Effector memory CD4-positive, alpha-beta T cell (primary cell): ENCODE results near the gene WDFY1.

Experiments
- DNase-seq, 3 donors: peaks; one replicate each; pipeline ENCODE4 v3.0.0-alpha.2; 2020
- H3K27ac ChIP-seq: 2 replicates; pipeline ENCODE4 v1.7.0; 2013; ENCODE audit warnings: mild to moderate bottlenecking, low read length, moderate library complexity; ENCODE audit not compliant: insufficient read depth, poor library complexity, severe bottlenecking
- H3K27me3 ChIP-seq: replicated peaks from 2 replicates; pipeline ENCODE4 v1.7.0; 2013; ENCODE audit warnings: mild to moderate bottlenecking, low read length; ENCODE audit not compliant: insufficient read depth, control insufficient read depth, poor library complexity, severe bottlenecking
- H3K36me3 ChIP-seq: 2 replicates; pipeline ENCODE4 v1.7.0; 2013; ENCODE audit warnings: mild to moderate bottlenecking, low read length, moderate library complexity; ENCODE audit not compliant: control insufficient read depth, insufficient read depth
- H3K4me1 ChIP-seq: 2 replicates; pipeline ENCODE4 v1.7.0; 2013; ENCODE audit warnings: low read length, mild to moderate bottlenecking; ENCODE audit not compliant: control insufficient read depth, insufficient read depth, poor library complexity, severe bottlenecking
- H3K4me3 ChIP-seq: 2 replicates; pipeline ENCODE4 v1.7.0; 2013; ENCODE audit warnings: low read length, low read depth, mild to moderate bottlenecking; ENCODE audit not compliant: insufficient read depth, poor library complexity, severe bottlenecking
- H3K9me3 ChIP-seq: 2 replicates; pipeline ENCODE4 v1.7.0; 2013; ENCODE audit warnings: mild to moderate bottlenecking, low read length, moderate library complexity; ENCODE audit not compliant: control insufficient read depth

Gene WDFY1

DNA sequence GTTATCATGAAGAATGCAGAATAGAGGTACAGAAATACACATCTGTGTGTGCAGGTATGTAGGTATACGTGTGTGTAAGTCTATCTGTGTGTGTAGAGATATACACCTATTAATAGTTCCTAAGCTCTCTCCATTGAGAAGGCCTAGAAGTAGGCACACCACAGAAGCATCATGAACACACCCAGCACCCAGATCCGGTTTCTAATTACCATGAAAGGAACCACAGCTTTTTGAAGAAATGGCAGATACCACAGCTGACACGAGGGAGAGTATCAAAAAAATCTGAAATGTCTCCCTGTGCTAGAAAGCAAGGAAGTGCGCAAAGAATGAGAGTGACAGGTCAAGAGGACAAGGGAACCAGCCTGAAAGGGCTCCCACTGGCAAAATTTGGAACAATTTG is 80.0 kb downstream of the WDFY1 start:
- H3K27me3 ChIP-seq: no peaks in the 10 kb centered on the region
- H3K9me3 ChIP-seq: no peaks in the 10 kb centered on the region
- DNase-seq: peak in 1 of 3 donors; percentile 11
- H3K27ac ChIP-seq: no peak overlapping the region
- no peaks in the 10 kb centered on the region for H3K36me3 ChIP-seq
- H3K4me3 ChIP-seq: no peak overlapping the region
- H3K4me1 ChIP-seq: peaks cover 6% of the 10 kb centered on the region

DNA sequence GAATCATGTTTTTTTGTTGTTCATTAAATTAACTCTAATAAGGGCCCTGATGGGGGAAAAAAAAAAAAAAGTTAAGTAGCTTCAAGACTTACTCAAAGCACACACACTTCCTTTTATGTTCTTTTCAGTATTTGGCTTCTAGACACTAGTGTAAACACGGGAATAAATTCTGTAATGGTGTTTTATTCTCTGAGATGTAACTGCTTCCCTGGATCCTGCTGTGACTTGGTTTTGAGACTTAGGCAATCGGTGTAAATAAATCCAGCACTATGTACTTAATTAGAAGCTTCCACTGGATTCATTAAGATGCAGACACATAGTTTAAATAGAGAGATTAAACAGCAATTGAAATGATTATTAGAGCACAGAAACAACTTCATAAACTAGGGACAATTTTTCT is 81.6 kb downstream of the WDFY1 start:
- Histone ChIP-seq H3K27ac (no peak overlapping the region), H3K9me3 (no peaks in the 10 kb centered on the region), H3K27me3 (no peaks in the 10 kb centered on the region), H3K4me1 (peaks cover 6% of the 10 kb centered on the region), H3K4me3 (no peak overlapping the region), H3K36me3 (no peaks in the 10 kb centered on the region)
- no peak for DNase-seq

DNA sequence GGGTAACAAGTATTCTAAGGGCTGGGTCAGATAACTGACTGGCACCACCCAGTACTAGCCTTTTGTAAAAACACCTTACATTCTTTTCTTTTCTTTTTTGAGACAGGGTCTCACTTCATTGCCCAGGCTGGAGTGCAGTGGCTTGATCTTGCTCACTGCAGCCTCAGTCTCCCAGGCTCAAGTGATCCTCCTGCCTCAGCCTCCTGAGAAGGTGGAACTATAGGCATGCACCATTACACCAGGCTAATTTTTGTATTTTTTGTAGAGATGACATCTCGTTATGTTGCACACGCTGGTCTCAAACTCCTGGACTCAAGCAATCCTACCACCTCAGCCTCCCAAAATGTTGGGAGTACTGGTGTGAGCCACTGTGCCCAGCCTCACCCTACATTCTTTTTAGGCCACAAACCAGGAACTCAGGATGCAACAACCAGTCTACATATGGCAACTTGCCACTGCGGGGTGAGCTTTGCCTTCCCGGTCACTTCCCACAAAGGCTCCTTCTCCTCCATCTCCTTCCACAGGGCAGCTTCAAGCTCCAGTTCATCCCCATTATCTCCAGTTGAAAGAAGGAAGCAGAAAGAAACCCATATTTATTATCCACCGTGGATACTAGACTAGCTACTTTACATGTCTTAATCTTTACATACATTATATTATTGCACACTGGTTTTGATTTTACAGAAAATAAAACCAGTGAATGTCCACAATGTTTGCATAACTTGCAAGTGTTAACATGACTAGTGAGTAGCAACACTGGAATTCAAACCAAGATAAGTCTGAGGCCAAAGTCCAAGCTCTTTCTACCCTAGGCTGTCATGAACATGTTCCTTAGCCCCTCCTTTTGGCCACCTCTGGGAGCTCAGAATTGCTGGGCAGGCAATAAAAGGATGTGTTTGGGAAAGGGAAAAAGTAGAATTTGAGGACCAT is 84.1 kb downstream of the WDFY1 start:
- H3K36me3 ChIP-seq: no peaks in the 10 kb centered on the region
- H3K4me3 ChIP-seq: no peak overlapping the region
- H3K27me3 ChIP-seq: no peaks in the 10 kb centered on the region
- no peak for DNase-seq
- H3K4me1 ChIP-seq: peaks cover 6% of the 10 kb centered on the region
- no peak overlapping the region for H3K27ac ChIP-seq
- H3K9me3 ChIP-seq: no peaks in the 10 kb centered on the region

DNA sequence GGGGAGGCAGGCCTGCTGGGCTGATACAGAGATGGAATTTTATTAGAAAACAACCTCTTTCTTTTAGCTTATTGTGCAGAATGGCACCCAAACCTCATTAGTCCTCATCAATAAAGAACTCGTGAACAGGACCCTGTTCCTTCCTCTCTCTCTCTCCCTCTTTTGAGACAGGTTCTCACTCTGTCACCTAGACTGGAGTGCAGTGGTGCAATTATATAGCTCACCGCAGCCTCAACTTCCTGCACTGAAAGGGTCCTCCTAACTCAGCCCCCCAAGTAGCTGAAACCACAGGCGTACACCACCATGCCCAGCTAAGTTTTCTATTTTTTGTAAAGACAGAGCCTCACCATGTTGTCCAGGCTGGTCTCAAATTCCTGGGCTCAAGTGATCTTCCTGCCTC is 86.1 kb downstream of the WDFY1 start:
- Histone ChIP-seq H3K9me3 (no peaks in the 10 kb centered on the region), H3K36me3 (no peaks in the 10 kb centered on the region), H3K4me3 (no peak overlapping the region), H3K27ac (no peak overlapping the region), H3K27me3 (no peaks in the 10 kb centered on the region), H3K4me1 (no peaks in the 10 kb centered on the region)
- DNase-seq: no peak

DNA sequence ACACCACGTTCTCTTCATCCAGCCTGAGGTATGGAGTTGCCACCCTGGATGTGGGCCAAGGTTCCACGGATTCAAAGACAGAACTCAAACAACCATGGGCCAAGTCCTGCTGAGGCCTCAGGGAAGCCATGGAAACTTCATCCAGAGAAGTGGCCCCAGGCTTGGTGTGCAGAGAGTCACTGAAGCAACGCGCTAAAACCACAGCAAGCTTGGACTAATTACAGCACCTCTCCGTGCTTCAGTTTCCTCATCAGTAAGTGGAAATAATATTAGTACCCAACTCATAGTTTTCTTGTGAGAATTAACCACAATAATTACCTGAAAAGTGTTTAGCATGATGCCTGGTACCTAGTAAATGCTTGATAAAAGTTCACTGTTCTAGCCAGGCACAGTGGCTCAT is 88.6 kb downstream of the WDFY1 start:
- Histone ChIP-seq H3K36me3 (no peaks in the 10 kb centered on the region), H3K27me3 (no peaks in the 10 kb centered on the region), H3K4me1 (no peaks in the 10 kb centered on the region), H3K27ac (no peak overlapping the region), H3K4me3 (no peak overlapping the region), H3K9me3 (no peaks in the 10 kb centered on the region)
- DNase-seq: no peak

DNA sequence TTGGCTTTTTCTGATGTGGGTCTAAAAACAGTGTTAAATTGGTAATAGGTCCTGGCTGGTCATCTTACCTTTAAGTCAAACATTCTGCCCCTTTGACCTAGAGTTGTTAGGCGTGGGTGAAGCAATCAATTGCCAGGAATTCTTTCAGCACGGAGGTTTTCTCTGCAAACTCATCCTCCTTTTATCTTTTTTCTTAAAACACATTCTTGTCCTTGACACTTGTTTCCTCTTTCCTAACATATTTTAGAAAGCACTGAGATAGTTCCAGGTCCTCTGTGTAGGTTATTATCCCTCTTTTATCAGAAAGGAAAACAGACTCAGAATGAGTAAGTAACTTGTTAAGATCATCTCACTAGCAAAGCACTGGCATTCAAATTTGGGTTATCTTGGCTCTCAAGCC is 89.1 kb downstream of the WDFY1 start:
- no peak for DNase-seq
- no peaks in the 10 kb centered on the region for H3K4me1 ChIP-seq
- no peaks in the 10 kb centered on the region for H3K9me3 ChIP-seq
- no peak overlapping the region for H3K4me3 ChIP-seq
- H3K36me3 ChIP-seq: no peaks in the 10 kb centered on the region
- no peak overlapping the region for H3K27ac ChIP-seq
- no peaks in the 10 kb centered on the region for H3K27me3 ChIP-seq

DNA sequence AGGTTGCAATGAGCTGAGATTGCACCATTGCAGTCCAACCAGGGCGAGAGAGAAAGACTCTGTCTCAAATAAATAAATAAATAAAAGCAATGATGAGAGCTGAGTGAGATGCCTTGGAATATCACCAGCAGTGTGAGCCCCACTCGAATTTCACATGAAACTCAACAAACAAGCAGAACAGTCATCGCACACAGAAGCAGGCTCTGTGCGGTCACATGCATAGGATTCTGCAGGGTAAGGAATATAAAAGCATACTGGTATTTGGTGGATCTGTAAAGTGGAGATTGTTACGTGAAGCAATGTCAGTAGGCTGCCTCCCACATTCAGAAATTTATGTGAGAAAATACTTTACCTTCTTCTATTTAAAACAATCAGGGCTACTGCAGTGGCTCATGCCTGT is 89.7 kb downstream of the WDFY1 start:
- Histone ChIP-seq H3K4me3 (no peak overlapping the region), H3K36me3 (no peaks in the 10 kb centered on the region), H3K4me1 (no peaks in the 10 kb centered on the region), H3K27me3 (no peaks in the 10 kb centered on the region), H3K9me3 (no peaks in the 10 kb centered on the region), H3K27ac (no peak overlapping the region)
- no peak for DNase-seq

DNA sequence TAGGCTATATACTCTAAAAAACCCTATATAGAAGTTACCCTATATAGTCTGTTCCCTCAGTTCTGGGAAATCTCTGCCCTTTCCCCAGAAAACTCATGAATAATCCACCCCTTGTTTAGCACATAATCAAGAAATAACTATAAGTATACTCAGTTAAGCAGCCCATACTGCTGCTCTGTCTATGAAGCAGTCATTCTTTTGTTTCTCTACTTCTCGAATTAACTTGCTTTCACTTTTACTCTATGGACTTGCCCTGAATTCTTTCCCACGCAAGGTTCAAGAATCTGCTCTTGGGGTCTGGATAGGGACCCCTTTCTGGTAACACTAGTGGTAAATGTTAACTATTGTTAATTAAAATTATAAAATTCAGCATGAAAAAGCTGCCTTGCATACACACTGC is 90.4 kb downstream of the WDFY1 start:
- no peaks in the 10 kb centered on the region for H3K36me3 ChIP-seq
- no peak overlapping the region for H3K4me3 ChIP-seq
- H3K9me3 ChIP-seq: no peaks in the 10 kb centered on the region
- no peak for DNase-seq
- H3K4me1 ChIP-seq: no peaks in the 10 kb centered on the region
- no peaks in the 10 kb centered on the region for H3K27me3 ChIP-seq
- no peak overlapping the region for H3K27ac ChIP-seq

DNA sequence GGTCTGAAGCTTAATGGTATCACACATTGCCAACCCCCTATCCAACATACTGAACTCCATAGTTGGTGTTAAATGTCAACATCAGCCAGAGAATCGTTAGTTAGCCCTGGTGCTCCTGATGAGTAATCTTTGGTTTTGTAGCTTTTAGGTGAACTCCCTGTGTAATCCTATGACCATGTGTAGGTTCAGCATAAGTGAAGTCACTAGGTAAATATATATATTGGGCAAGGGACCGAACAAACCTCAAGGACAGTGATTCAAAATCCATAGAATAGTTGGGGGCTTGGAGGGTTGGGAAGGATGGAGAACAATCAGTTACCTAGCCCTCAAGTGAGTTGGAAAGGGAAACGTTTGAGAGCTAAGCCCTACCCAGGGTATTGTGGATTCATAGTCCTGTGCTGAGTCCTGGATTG is 91.7 kb downstream of the WDFY1 start:
- no peak for DNase-seq
- no peaks in the 10 kb centered on the region for H3K36me3 ChIP-seq
- no peak overlapping the region for H3K27ac ChIP-seq
- no peaks in the 10 kb centered on the region for H3K27me3 ChIP-seq
- no peaks in the 10 kb centered on the region for H3K4me1 ChIP-seq
- no peaks in the 10 kb centered on the region for H3K9me3 ChIP-seq
- H3K4me3 ChIP-seq: no peak overlapping the region

DNA sequence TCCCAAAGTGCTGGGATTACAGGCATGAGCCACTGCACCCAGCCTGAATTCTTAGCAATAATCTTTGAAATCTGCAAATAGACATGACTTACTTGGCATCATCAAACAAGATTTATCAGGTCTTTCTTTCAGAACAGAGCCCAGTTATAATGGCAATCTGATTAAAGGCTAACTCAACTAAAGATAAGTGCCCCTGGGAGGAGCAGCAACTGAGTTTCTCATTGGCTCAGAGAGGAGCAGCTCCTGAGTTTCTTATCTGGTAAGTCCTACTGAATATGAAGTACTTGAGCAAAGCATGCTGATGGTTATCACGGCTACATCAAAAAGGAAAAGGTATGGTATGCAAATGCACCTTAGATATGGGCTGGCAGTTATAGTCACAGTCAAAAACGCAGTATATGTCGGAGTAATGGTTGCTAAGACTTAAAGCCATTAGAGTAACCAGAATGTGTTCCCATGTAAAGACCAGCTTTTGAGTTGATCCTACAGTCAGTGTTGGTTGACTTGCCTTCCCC is 92.8 kb downstream of the WDFY1 start:
- no peak overlapping the region for H3K27ac ChIP-seq
- no peaks in the 10 kb centered on the region for H3K9me3 ChIP-seq
- no peak overlapping the region for H3K4me3 ChIP-seq
- H3K36me3 ChIP-seq: no peaks in the 10 kb centered on the region
- H3K27me3 ChIP-seq: no peaks in the 10 kb centered on the region
- no peak for DNase-seq
- H3K4me1 ChIP-seq: no peaks in the 10 kb centered on the region
